ENCODE results near the gene SOS1.

Gene SOS1

GRCh38 chr2:38973266-38973665, 147.6 kb downstream of the SOS1 start:
- TF ChIP-seq EZH2phosphoT487 (IDR thresholded peaks at IDR 0.05; ENCODE audit: low read length) (no peak), EZH2 (optimal IDR thresholded peaks at IDR 0.05; ENCODE audit: low read depth, low read length) (no peak)
- TF ChIP-seq, protein P1, sequence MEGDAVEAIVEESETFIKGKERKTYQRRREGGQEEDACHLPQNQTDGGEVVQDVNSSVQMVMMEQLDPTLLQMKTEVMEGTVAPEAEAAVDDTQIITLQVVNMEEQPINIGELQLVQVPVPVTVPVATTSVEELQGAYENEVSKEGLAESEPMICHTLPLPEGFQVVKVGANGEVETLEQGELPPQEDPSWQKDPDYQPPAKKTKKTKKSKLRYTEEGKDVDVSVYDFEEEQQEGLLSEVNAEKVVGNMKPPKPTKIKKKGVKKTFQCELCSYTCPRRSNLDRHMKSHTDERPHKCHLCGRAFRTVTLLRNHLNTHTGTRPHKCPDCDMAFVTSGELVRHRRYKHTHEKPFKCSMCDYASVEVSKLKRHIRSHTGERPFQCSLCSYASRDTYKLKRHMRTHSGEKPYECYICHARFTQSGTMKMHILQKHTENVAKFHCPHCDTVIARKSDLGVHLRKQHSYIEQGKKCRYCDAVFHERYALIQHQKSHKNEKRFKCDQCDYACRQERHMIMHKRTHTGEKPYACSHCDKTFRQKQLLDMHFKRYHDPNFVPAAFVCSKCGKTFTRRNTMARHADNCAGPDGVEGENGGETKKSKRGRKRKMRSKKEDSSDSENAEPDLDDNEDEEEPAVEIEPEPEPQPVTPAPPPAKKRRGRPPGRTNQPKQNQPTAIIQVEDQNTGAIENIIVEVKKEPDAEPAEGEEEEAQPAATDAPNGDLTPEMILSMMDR (IDR thresholded peaks at IDR 0.05; ENCODE audit: low read length), result no peak
- Histone ChIP-seq H2AFZ (ENCODE audit: low read length) (no peak overlapping the region), H3K27me3 (replicated peaks; ENCODE audit: insufficient read depth, low read length) (no peaks in the 10 kb centered on the region), H3K9ac (ENCODE audit: low read length) (no peak overlapping the region), H3K9me3 (replicated peaks; ENCODE audit: insufficient read depth, low read length) (no peaks in the 10 kb centered on the region), H3K4me2 (ENCODE audit: low read depth, low read length) (no peak overlapping the region), H4K20me1 (ENCODE audit: insufficient read depth, low read length) (no peaks in the 10 kb centered on the region), H3K36me3 (replicated peaks; ENCODE audit: insufficient read depth, low read length) (no peaks in the 10 kb centered on the region), H3F3A (ENCODE audit: insufficient read depth, low read length) (no peaks in the 10 kb centered on the region), H3K79me2 (ENCODE audit: low read length) (no peaks in the 10 kb centered on the region), H3K27ac (ENCODE audit: low read length) (no peak overlapping the region), H3K4me3 (ENCODE audit: low read length) (no peak overlapping the region), H3K4me1 (ENCODE audit: low read length) (no peaks in the 10 kb centered on the region), H3K9me2 (replicated peaks; ENCODE audit: insufficient read depth, low read length) (no peaks in the 10 kb centered on the region)
- no peak for DNase-seq

DNA sequence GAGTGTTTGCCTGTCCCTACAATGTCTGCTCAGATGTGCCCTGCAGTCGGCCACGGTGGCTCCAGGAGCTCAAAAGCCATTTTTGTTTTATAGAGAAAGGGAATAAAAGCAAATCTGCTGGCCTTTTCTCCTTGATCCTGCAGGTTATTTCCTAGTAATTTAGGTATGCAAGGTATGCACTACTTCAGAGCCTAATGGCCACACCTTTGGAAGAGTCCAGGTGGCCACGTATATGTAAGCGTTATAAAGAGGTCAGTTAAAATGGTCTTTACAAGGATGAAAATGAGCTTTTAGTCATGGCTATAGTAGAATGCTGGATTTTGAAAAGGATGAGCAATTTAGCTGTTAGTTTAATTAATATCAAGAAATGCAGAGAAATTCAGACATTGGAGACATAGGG, 149.5 kb downstream of the SOS1 start:
- H3K4me1 ChIP-seq (ENCODE audit: low read length), result no peaks in the 10 kb centered on the region
- no peak for DNase-seq
- H3F3A ChIP-seq (ENCODE audit: insufficient read depth, low read length), result no peaks in the 10 kb centered on the region
- no peaks in the 10 kb centered on the region for H3K9me3 ChIP-seq (replicated peaks; ENCODE audit: insufficient read depth, low read length)
- no peaks in the 10 kb centered on the region for H3K27me3 ChIP-seq (replicated peaks; ENCODE audit: insufficient read depth, low read length)
- H3K79me2 ChIP-seq (ENCODE audit: low read length), result no peaks in the 10 kb centered on the region
- H2AFZ ChIP-seq (ENCODE audit: low read length), result no peak overlapping the region
- H4K20me1 ChIP-seq (ENCODE audit: insufficient read depth, low read length), result no peaks in the 10 kb centered on the region
- TF ChIP-seq EZH2 (optimal IDR thresholded peaks at IDR 0.05; ENCODE audit: low read depth, low read length), result no peak
- TF ChIP-seq, protein P1 (IDR thresholded peaks at IDR 0.05; ENCODE audit: low read length), result no peak
- no peak for TF ChIP-seq EZH2phosphoT487 (IDR thresholded peaks at IDR 0.05; ENCODE audit: low read length)
- H3K4me2 ChIP-seq (ENCODE audit: low read depth, low read length), result no peak overlapping the region
- no peaks in the 10 kb centered on the region for H3K9me2 ChIP-seq (replicated peaks; ENCODE audit: insufficient read depth, low read length)
- no peaks in the 10 kb centered on the region for H3K36me3 ChIP-seq (replicated peaks; ENCODE audit: insufficient read depth, low read length)
- H3K4me3 ChIP-seq (ENCODE audit: low read length), result no peak overlapping the region
- H3K27ac ChIP-seq (ENCODE audit: low read length), result no peak overlapping the region
- no peak overlapping the region for H3K9ac ChIP-seq (ENCODE audit: low read length)

DNA sequence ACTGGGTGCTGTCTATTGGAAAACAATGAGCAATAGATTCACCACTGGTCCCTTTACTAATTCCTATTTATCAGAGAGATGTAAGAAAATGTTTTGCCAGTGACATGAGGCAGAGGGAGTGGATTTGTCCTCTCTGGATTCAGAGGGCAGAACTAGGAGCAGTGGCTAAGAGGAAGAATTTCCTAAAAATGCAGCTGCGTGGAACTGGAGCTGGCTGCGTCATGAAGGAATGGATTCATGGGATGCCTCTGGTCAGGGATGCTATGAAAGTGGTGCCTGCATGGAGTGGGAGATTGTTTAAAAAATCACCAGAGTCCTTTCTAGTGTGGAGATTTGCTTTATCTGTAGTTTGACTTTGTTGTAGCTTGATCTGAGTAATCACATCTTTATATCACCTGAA, 152.8 kb downstream of the SOS1 start:
- Histone ChIP-seq H3K9me3 (replicated peaks; ENCODE audit: insufficient read depth, low read length) (no peaks in the 10 kb centered on the region), H3K27me3 (replicated peaks; ENCODE audit: insufficient read depth, low read length) (no peaks in the 10 kb centered on the region), H3K27ac (ENCODE audit: low read length) (no peak overlapping the region), H3K4me2 (ENCODE audit: low read depth, low read length) (no peak overlapping the region), H2AFZ (ENCODE audit: low read length) (no peak overlapping the region), H3K36me3 (replicated peaks; ENCODE audit: insufficient read depth, low read length) (no peaks in the 10 kb centered on the region), H3K4me1 (ENCODE audit: low read length) (no peaks in the 10 kb centered on the region), H4K20me1 (ENCODE audit: insufficient read depth, low read length) (no peaks in the 10 kb centered on the region), H3K9ac (ENCODE audit: low read length) (no peak overlapping the region), H3K4me3 (ENCODE audit: low read length) (no peak overlapping the region), H3F3A (ENCODE audit: insufficient read depth, low read length) (no peaks in the 10 kb centered on the region), H3K9me2 (replicated peaks; ENCODE audit: insufficient read depth, low read length) (no peaks in the 10 kb centered on the region), H3K79me2 (ENCODE audit: low read length) (no peaks in the 10 kb centered on the region)
- no peak for TF ChIP-seq EZH2 (optimal IDR thresholded peaks at IDR 0.05; ENCODE audit: low read depth, low read length)
- TF ChIP-seq, protein P1 (IDR thresholded peaks at IDR 0.05; ENCODE audit: low read length), result no peak
- no peak for DNase-seq

Data from MM.1S (cell line).